Endothelial cell of umbilical vein (primary cell): ENCODE measurements around the gene ARMC8. TPM values are rescaled to one million over a fixed set of nuclear protein-coding genes. Genes with fewer than 3 reads are reported as not detected.

ENCODE experiments used
- BruUV-seq: library from RNA; stranded (reverse); fragments of 400-500 nt; replicated peaks from 2 replicates; lab custom pipeline; 2021; lab: Mats Ljungman, UMichigan
- CTCF ChIA-PET: fragments of 300-600, 350-600 bp; sonication (Branson Sonifier 250); formaldehyde crosslinking; loops from one replicate; lab custom pipeline; 2021; ENCODE audit warnings: antibody characterized with exemption, inconsistent platforms; lab: Charles Lee
- POLR2A ChIA-PET: fragments of 300-600, 350-600 bp; sonication (Branson Sonifier 250); formaldehyde crosslinking; loops from one replicate; lab custom pipeline; 2021; ENCODE audit warnings: antibody characterized with exemption, inconsistent platforms; lab: Charles Lee
- DNase-seq: peaks from one replicate; pipeline ENCODE4 v3.0.0-alpha.2; 2011; ENCODE audit warnings: low read depth, low spot score
- FAIRE-seq: peaks from 2 replicates; lab custom pipeline; 2011; peaks lifted over from hg19 to GRCh38; lab: Jason Lieb, UNC
- H2AFZ ChIP-seq: 2 replicates; pipeline ENCODE4 v1.6.0; 2012; ENCODE audit warnings: low read depth, low read length, control low read depth, inconsistent platforms
- H3K27ac ChIP-seq: 2 replicates; pipeline ENCODE4 v1.5.1; 2011; ENCODE audit warnings: low read depth, mild to moderate bottlenecking, control low read depth, low read length, moderate library complexity; ENCODE audit not compliant: insufficient read depth
- H3K27me3 ChIP-seq, 2 experiments: 2 replicates each; pipeline versions ENCODE4 v1.6.0 to v1.6.1; 2011; ENCODE audit warnings: low read length in 2 of 2, mixed read lengths in 1 of 2; ENCODE audit not compliant: control insufficient read depth in 2 of 2, insufficient read depth in 2 of 2
- H3K36me3 ChIP-seq, 2 experiments: 2 replicates in 1 of 2; 3 replicates in 1 of 2; pipeline ENCODE4 v1.5.1; 2011; ENCODE audit warnings: low read length in 2 of 2, mild to moderate bottlenecking in 1 of 2, moderate library complexity in 1 of 2; ENCODE audit not compliant: control insufficient read depth in 2 of 2, insufficient read depth in 2 of 2; ENCODE audit errors: extremely low read depth in 1 of 2
- H3K4me1 ChIP-seq: 3 replicates; pipeline ENCODE4 v1.5.1; 2011; ENCODE audit warnings: mild to moderate bottlenecking, low read length; ENCODE audit not compliant: control insufficient read depth, insufficient read depth; ENCODE audit errors: extremely low read depth
- H3K4me2 ChIP-seq: 2 replicates; pipeline ENCODE4 v1.6.1; 2011; ENCODE audit warnings: low read length, control low read depth, mixed read lengths; ENCODE audit not compliant: insufficient read depth
- H3K4me3 ChIP-seq, 3 experiments: fragments of 200-600 bp in 1 of 3; sonication (generic), shearing (Covaris generic) in 1 of 3; replicated peaks in 1 of 3; 2 replicates each; pipeline ENCODE4 v1.5.1; 2011 to 2016; ENCODE audit warnings: control low read depth in 3 of 3, low read length in 3 of 3, mild to moderate bottlenecking in 2 of 3, inconsistent platforms in 1 of 3, low read depth in 1 of 3, moderate library complexity in 1 of 3; ENCODE audit not compliant: insufficient read depth in 1 of 3
- H3K79me2 ChIP-seq: 2 replicates; pipeline ENCODE4 v1.6.0; 2012; ENCODE audit warnings: low read length, inconsistent platforms; ENCODE audit not compliant: control insufficient read depth, insufficient read depth
- H3K9ac ChIP-seq: replicated peaks from 2 replicates; pipeline ENCODE3; 2011; ENCODE audit warnings: low read length, control low read depth; ENCODE audit not compliant: insufficient read depth; ENCODE audit errors: extremely low read depth
- H3K9me1 ChIP-seq: replicated peaks from 3 replicates; pipeline ENCODE4 v1.6.0; 2011; ENCODE audit warnings: mild to moderate bottlenecking, low read length; ENCODE audit not compliant: control insufficient read depth, insufficient read depth; ENCODE audit errors: extremely low read depth
- H3K9me3 ChIP-seq: replicated peaks from 2 replicates; pipeline ENCODE4 v1.5.1; 2012; ENCODE audit warnings: low read length, inconsistent platforms; ENCODE audit not compliant: control insufficient read depth, insufficient read depth
- H4K20me1 ChIP-seq: replicated peaks from 2 replicates; pipeline ENCODE3; 2011; ENCODE audit warnings: mild to moderate bottlenecking, low read length; ENCODE audit not compliant: control insufficient read depth, insufficient read depth; ENCODE audit errors: extremely low read depth
- EZH2 ChIP-seq: IDR thresholded peaks from 2 replicates; pipeline ENCODE4 v1.6.1; 2012; ENCODE audit warnings: borderline replicate concordance, low read depth, mild to moderate bottlenecking, moderate library complexity, low read length, inconsistent platforms; ENCODE audit not compliant: severe bottlenecking
- FOS ChIP-seq: IDR thresholded peaks from 2 replicates; pipeline ENCODE4 v1.6.1; 2011; ENCODE audit warnings: mild to moderate bottlenecking, low read length, moderate library complexity, borderline replicate concordance; ENCODE audit not compliant: insufficient read depth
- GATA2 ChIP-seq: IDR thresholded peaks from 2 replicates; pipeline ENCODE4 v1.7.0; 2011; ENCODE audit warnings: low read depth, mild to moderate bottlenecking, moderate library complexity, mixed read lengths, low read length; ENCODE audit not compliant: insufficient read length, insufficient read depth
- JUN ChIP-seq: IDR thresholded peaks from 2 replicates; pipeline ENCODE4 v1.6.1; 2011; ENCODE audit warnings: borderline replicate concordance, low read depth; ENCODE audit not compliant: insufficient read length, insufficient read depth
- MYC ChIP-seq: IDR thresholded peaks from one replicate; pipeline ENCODE4 v1.6.1; 2011; ENCODE audit warnings: mild to moderate bottlenecking, low read depth, low read length
- POLR2A ChIP-seq: IDR thresholded peaks from 2 replicates; pipeline ENCODE4 v1.6.1; 2012; ENCODE audit warnings: low read depth, mild to moderate bottlenecking, control low read depth, low read length
- POLR2AphosphoS5 ChIP-seq: IDR thresholded peaks from 2 replicates; pipeline ENCODE4 v1.6.1; 2012; ENCODE audit warnings: low read depth, mild to moderate bottlenecking, control low read depth, low read length, moderate library complexity; ENCODE audit not compliant: insufficient read depth
- dilution Hi-C: fragments of 300-500 bp; cut with MboI; formaldehyde crosslinking; loops from one replicate; pipeline ENCODE4 v1.15.0; 2019; ENCODE audit warnings: low sequenced_read_pairs; ENCODE audit not compliant: extremely low pct_ligation_motif_present
- intact Hi-C: fragments of 100-400 bp; cut with micrococcal nuclease; formaldehyde crosslinking; loops from one replicate; pipeline ENCODE4 v1.10.0; 2022
- polyA plus RNA-seq, 4 experiments: library from polyadenylated mRNA; depleted of rRNA in 3 of 4; stranded (reverse) in 3 of 4; unstranded in 1 of 4; fragments of >200 nt; gene quantifications; 2 replicates each; pipeline versions ENCODE4 v1.2.1 to v1.2.3, GENCODE V29; 2011 to 2012; ENCODE audit warnings: missing spikeins in 1 of 4
- total RNA-seq: library from RNA; stranded (reverse); gene quantifications from 2 replicates; pipeline ENCODE4 v1.2.3, GENCODE V29; 2021
- TF ChIP-seq, protein P1 (sequence below): IDR thresholded peaks from 2 replicates; pipeline ENCODE4 v1.6.1; 2011; ENCODE audit not compliant: insufficient read depth, insufficient read length
- TF ChIP-seq, protein P2 (sequence below), 2 donors: IDR thresholded peaks; 1 replicate in 1 of 2; 2 replicates in 1 of 2; pipeline ENCODE4 v1.5.1; 2011; ENCODE audit warnings: low read length in 2 of 2, mild to moderate bottlenecking in 2 of 2, moderate library complexity in 2 of 2, control low read depth in 1 of 2, inconsistent platforms in 1 of 2, low read depth in 1 of 2; ENCODE audit not compliant: insufficient read depth in 1 of 2; ENCODE audit errors: extremely low read depth in 1 of 2

ARMC8 gene
- total and polyA plus RNA-seq, 2 donors (not counting 3 experiments of a cell fraction or from before 2014, with no cell fraction given), result 39.6 to 46.0 TPM

GRCh38 chr3:138263104-138263503 is 76.0 kb downstream of the ARMC8 start:
- no TSS peak for BruUV-seq
- no peak for TF ChIP-seq JUN
- TF ChIP-seq, protein P1, sequence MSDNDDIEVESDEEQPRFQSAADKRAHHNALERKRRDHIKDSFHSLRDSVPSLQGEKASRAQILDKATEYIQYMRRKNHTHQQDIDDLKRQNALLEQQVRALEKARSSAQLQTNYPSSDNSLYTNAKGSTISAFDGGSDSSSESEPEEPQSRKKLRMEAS, result no peak
- no peak for TF ChIP-seq MYC
- no peak for TF ChIP-seq GATA2
- no peak for TF ChIP-seq EZH2
- no peak for TF ChIP-seq FOS
- no peak for TF ChIP-seq POLR2AphosphoS5
- TF ChIP-seq, protein P2, sequence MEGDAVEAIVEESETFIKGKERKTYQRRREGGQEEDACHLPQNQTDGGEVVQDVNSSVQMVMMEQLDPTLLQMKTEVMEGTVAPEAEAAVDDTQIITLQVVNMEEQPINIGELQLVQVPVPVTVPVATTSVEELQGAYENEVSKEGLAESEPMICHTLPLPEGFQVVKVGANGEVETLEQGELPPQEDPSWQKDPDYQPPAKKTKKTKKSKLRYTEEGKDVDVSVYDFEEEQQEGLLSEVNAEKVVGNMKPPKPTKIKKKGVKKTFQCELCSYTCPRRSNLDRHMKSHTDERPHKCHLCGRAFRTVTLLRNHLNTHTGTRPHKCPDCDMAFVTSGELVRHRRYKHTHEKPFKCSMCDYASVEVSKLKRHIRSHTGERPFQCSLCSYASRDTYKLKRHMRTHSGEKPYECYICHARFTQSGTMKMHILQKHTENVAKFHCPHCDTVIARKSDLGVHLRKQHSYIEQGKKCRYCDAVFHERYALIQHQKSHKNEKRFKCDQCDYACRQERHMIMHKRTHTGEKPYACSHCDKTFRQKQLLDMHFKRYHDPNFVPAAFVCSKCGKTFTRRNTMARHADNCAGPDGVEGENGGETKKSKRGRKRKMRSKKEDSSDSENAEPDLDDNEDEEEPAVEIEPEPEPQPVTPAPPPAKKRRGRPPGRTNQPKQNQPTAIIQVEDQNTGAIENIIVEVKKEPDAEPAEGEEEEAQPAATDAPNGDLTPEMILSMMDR (IDR thresholded peaks at IDR 0.05; ENCODE audit: extremely low read depth in 1 of 2, insufficient read depth in 1 of 2, low read depth in 1 of 2, low read length in 2 of 2), result no peak
- TF ChIP-seq POLR2A, result no peak
- no peaks in the 10 kb centered on the region for H3K4me1 ChIP-seq
- no peaks in the 10 kb centered on the region for H3K9me1 ChIP-seq
- H2AFZ ChIP-seq, result no peak overlapping the region
- FAIRE-seq (no peak), DNase-seq (no peak)
- ChIA-PET POLR2A (no interaction called here), CTCF (no interaction called here)
- no peak overlapping the region for H3K27ac ChIP-seq
- H3K36me3 ChIP-seq, result peaks cover 3 to 4% of the 10 kb centered on the region in 2 experiments
- H3K27me3 ChIP-seq, result no peaks in the 10 kb centered on the region
- intact Hi-C loops (no loop called here), dilution Hi-C loops (no loop called here)
- no peaks in the 10 kb centered on the region for H4K20me1 ChIP-seq
- H3K9me3 ChIP-seq, result no peaks in the 10 kb centered on the region
- no peak overlapping the region for H3K4me3 ChIP-seq
- H3K9ac ChIP-seq, result no peak overlapping the region
- H3K79me2 ChIP-seq, result no peaks in the 10 kb centered on the region
- H3K4me2 ChIP-seq, result no peak overlapping the region
